ENCODE measurements around the gene DTD1.

DNA sequence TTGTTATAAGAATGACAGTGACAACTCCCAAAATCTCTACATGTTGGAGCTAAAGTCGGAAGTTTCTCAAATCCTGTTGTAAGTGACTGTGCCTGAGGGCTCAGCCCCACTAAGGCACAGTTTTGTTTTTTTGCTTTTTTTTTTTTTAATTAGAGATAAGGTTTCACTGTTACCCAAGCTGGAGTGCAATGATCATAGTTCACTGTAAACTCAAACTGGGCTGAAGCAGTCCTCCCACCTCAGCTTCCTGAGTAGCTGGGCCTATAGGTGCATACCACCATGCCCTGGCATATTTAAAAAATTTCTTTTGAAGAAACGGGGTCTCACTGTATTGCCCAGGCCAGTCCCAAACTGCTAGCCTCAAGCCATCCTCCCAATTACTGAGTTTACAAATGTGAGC, 96.9 kb downstream of the DTD1 start:
- TF ChIP-seq EZH2 (IDR thresholded peaks at IDR 0.05; ENCODE audit: insufficient read depth, low read length) = no peak
- TF ChIP-seq, protein P1, sequence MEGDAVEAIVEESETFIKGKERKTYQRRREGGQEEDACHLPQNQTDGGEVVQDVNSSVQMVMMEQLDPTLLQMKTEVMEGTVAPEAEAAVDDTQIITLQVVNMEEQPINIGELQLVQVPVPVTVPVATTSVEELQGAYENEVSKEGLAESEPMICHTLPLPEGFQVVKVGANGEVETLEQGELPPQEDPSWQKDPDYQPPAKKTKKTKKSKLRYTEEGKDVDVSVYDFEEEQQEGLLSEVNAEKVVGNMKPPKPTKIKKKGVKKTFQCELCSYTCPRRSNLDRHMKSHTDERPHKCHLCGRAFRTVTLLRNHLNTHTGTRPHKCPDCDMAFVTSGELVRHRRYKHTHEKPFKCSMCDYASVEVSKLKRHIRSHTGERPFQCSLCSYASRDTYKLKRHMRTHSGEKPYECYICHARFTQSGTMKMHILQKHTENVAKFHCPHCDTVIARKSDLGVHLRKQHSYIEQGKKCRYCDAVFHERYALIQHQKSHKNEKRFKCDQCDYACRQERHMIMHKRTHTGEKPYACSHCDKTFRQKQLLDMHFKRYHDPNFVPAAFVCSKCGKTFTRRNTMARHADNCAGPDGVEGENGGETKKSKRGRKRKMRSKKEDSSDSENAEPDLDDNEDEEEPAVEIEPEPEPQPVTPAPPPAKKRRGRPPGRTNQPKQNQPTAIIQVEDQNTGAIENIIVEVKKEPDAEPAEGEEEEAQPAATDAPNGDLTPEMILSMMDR (IDR thresholded peaks at IDR 0.05; ENCODE audit: insufficient read depth, low read depth, low read length) = no peak

All from astrocyte (in vitro differentiated cells and primary cell).